DOHH2 (cell line): ENCODE measurements around the gene NSMCE1.

ENCODE experiments used
- EZH2phosphoT487 ChIP-seq: fragments of 200-600 bp; sonication (generic); IDR thresholded peaks from 2 replicates; pipeline ENCODE4 v1.6.1; 2017; ENCODE audit warnings: borderline replicate concordance, mild to moderate bottlenecking, antibody characterized with exemption, low read length, moderate library complexity, mixed read lengths
- TF ChIP-seq, protein P1 (sequence below): fragments of 200-600 bp; sonication (generic); IDR thresholded peaks from one replicate; pipeline ENCODE4 v1.5.1; 2014; ENCODE audit warnings: antibody characterized with exemption, mild to moderate bottlenecking, low read depth, low read length; ENCODE audit not compliant: poor library complexity, severe bottlenecking

- TF ChIP-seq, protein P1, sequence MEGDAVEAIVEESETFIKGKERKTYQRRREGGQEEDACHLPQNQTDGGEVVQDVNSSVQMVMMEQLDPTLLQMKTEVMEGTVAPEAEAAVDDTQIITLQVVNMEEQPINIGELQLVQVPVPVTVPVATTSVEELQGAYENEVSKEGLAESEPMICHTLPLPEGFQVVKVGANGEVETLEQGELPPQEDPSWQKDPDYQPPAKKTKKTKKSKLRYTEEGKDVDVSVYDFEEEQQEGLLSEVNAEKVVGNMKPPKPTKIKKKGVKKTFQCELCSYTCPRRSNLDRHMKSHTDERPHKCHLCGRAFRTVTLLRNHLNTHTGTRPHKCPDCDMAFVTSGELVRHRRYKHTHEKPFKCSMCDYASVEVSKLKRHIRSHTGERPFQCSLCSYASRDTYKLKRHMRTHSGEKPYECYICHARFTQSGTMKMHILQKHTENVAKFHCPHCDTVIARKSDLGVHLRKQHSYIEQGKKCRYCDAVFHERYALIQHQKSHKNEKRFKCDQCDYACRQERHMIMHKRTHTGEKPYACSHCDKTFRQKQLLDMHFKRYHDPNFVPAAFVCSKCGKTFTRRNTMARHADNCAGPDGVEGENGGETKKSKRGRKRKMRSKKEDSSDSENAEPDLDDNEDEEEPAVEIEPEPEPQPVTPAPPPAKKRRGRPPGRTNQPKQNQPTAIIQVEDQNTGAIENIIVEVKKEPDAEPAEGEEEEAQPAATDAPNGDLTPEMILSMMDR, result no peak
- TF ChIP-seq EZH2phosphoT487, result no peak
These were observed 42.1 kb downstream of the NSMCE1 start for GRCh38 chr16:27226476-27226875.
